Activated CD8-positive, alpha-beta memory T cell treated with anti-CD3 and anti-CD28 coated beads, Interleukin-2, amount 10 ng/mL, durations not matched to agents 7 days and 5 days (primary cell): ENCODE data around the gene SCUBE1. TPM values are rescaled to one million over a fixed set of nuclear protein-coding genes. Genes with fewer than 3 reads are reported as not detected.

Experiments used
- ATAC-seq: fragments of 150-1000 bp; cut with Tn5 transposase; one replicate; pipeline ENCODE4 v1.10.0; 2021; ENCODE audit warnings: moderate library complexity
- CTCF ChIA-PET: fragments of 350-600 bp; sonication (Branson Sonifier 250); formaldehyde crosslinking; loops from one replicate; lab custom pipeline; 2021; ENCODE audit warnings: antibody characterized with exemption; lab: Charles Lee
- DNase-seq: peaks from one replicate; pipeline ENCODE4 v3.0.0-alpha.2; 2020
- H3K27ac Mint-ChIP-seq: one replicate; pipeline ENCODE4 v1.8.0; 2021; ENCODE audit warnings: mild to moderate bottlenecking, mixed read lengths
- H3K27me3 Mint-ChIP-seq: one replicate; pipeline ENCODE4 v1.8.0; 2021; ENCODE audit warnings: mixed read lengths
- H3K36me3 Mint-ChIP-seq: one replicate; pipeline ENCODE4 v1.8.0; 2021; ENCODE audit warnings: mild to moderate bottlenecking, mixed read lengths
- H3K4me1 Mint-ChIP-seq: one replicate; pipeline ENCODE4 v1.8.0; 2021; ENCODE audit warnings: mixed read lengths
- H3K4me3 Mint-ChIP-seq: one replicate; pipeline ENCODE4 v1.8.0; 2021; ENCODE audit warnings: mild to moderate bottlenecking, moderate library complexity, mixed read lengths
- H3K9me3 Mint-ChIP-seq: one replicate; pipeline ENCODE4 v1.8.0; 2022; ENCODE audit warnings: low read depth, mixed read lengths
- total RNA-seq, 2 experiments: library from RNA; stranded (reverse); gene quantifications; one replicate each; pipeline ENCODE4 v1.2.3, GENCODE V29; 2021

SCUBE1 gene
- total RNA-seq, 2 experiments from 2014 or later = 0.40 to 3.0 TPM

DNA sequence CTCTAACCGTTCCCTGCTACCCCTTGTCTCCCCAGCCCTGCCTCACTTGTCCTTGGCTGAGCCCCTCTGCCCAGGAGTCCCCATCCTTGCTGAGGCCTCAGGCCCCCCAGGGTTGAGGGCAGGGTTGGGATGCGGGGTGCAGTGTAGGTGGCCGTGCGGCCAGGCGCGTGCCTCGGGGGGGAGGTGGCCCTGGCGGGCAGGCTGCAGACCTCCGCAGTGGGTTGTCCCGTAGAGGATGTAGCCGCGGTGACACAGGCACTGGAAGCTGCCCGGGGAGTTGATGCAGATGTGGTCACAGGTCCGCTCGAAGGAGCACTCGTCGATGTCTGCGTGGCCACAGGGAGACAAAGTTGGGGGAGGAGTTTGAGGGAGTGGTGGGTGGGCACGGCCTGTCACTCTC, 114.3 kb downstream of the SCUBE1 start:
- Mint-ChIP-seq H3K27me3 (peaks cover 2% of the 10 kb centered on the region), H3K36me3 (no peaks in the 10 kb centered on the region), H3K4me1 (peaks cover 8% of the 10 kb centered on the region), H3K27ac (no peak overlapping the region), H3K4me3 (no peak overlapping the region), H3K9me3 (no peaks in the 10 kb centered on the region)
- ATAC-seq (no peak), DNase-seq (no peak)
- CTCF ChIA-PET = interaction anchor here (0.6 to 6.3 kb wide), 8 partner anchors 18 to 156 kb away, joined by 3 to 79 read pairs (median 5); partner anchors contain the start of gene TTLL12

DNA sequence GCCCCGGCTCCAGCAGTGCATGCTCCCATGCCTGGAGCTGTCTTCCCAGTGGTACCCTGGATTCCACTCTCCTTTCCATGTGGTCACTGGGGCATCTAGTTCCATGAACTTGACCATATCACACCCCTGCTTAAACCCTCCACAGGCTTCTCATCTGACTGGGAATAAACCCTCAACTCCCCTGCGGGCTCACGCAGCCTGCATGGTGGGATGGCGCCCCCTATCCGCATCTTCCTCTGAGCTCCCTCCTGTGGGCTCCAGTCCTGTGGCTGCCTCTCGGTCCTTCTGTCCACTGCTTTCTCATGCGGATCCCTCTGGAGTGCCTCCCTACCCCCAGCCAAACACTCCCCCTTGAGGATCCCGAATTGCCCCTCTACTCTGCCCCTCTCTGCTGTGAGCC, 114.8 kb downstream of the SCUBE1 start:
- no peak overlapping the region for H3K27ac Mint-ChIP-seq
- CTCF ChIA-PET = interaction anchor here (0.6 to 6.3 kb wide), 5 partner anchors 34 to 157 kb away, joined by 3 to 79 read pairs (median 30); partner anchors contain the start of gene TTLL12
- H3K36me3 Mint-ChIP-seq = no peaks in the 10 kb centered on the region
- DNase-seq (peak; percentile 46), ATAC-seq (no peak)
- H3K4me3 Mint-ChIP-seq = no peak overlapping the region
- H3K4me1 Mint-ChIP-seq = peaks cover 8% of the 10 kb centered on the region
- H3K27me3 Mint-ChIP-seq = peaks cover 2% of the 10 kb centered on the region
- no peaks in the 10 kb centered on the region for H3K9me3 Mint-ChIP-seq

DNA sequence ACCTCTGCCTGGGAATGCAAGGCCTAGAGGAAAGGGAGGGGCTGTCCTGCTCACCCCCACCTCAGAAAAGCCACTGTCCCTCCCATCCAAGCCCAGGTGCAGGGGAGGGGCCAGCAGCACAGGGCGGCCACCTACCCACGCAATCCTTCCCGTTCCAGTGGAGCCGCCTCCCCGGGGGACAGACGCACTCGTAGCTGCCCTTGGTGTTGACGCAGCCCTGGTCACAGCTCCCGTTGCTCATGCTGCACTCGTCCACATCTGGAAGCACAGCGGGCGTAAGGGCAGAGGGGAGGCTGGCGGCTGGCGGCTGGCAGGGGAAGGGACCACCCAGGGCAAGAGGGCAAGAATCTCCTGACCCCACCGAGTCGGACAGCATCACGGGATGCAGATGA, 115.9 kb downstream of the SCUBE1 start:
- ATAC-seq (peak; percentile 34), DNase-seq (no peak)
- Mint-ChIP-seq H3K36me3 (no peaks in the 10 kb centered on the region), H3K27me3 (no peaks in the 10 kb centered on the region), H3K9me3 (no peaks in the 10 kb centered on the region), H3K27ac (no peak overlapping the region), H3K4me1 (peaks cover 8% of the 10 kb centered on the region), H3K4me3 (no peak overlapping the region)
- CTCF ChIA-PET = interaction anchor here (1.7 to 6.2 kb wide), 2 partner anchors 40 to 158 kb away, joined by 6 to 77 read pairs; partner anchors contain the start of gene TTLL12

DNA sequence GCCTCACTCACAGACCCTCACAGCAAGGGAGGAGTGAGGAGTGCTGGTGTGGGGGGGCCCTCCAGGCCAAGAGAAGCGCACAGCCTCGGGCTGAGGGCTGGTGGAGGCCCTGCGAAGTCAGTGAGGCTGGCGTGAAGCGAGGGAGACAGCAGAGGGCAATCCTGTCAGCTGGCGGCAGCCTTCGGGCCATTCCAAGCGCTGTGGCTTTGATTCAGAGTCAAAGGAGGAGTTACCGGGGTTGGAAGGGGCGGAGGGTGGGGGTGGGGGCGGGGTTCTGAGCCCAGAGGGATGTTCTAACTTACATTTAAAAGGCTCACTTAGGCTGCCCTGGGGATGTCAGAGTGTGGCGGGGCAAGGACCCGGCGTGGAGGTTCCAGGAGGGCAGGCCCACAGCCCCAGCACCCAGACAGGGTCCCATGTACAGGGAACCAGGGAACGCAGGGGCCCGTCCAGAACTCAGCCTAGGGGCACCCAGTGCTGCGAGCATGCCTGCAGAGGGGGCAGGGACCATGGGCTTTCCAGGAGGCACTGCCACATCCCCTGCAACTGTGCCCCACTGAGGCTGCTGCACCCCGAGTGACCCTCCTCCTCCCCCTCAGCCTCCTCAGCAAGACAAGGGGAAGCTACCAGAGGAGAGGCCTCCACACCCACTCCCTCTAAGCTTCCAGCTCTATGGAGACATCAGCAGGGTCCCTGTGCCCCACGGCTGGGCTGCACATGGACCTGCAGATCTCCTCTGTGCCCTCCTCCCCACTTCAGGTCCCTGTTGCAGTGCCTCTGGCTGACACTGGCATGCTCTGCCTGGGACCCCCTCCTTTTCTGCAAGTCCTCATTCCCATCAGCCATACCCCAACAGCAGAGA, 116.6 kb downstream of the SCUBE1 start:
- CTCF ChIA-PET = no interaction called here
- no peak for DNase-seq
- Mint-ChIP-seq H3K36me3 (no peaks in the 10 kb centered on the region), H3K27ac (peak overlapping the region; percentile 20), H3K4me3 (no peak overlapping the region), H3K27me3 (no peaks in the 10 kb centered on the region), H3K4me1 (peaks cover 8% of the 10 kb centered on the region), H3K9me3 (no peaks in the 10 kb centered on the region)
- ATAC-seq = no peak

DNA sequence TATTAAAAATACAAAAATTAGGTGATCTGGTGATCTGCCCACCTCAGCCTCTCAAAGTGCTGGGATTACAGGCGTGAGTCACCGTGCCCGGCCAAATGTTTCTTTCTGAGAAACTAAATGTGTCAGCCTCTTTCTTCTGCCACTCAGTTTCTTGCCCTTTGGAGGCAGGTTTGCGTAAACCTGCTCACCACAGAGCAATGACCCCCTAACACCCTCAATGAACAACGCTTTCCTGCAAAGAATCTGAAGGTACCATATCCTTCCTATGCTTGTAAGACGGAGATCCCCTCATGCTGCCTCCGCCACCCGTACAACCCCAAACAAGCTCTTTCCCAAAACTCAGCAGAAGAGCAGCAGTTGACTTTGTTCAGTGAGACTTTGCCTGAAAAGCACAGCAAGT, 117.6 kb downstream of the SCUBE1 start:
- Mint-ChIP-seq H3K27me3 (no peaks in the 10 kb centered on the region), H3K4me3 (no peak overlapping the region), H3K27ac (no peak overlapping the region), H3K36me3 (no peaks in the 10 kb centered on the region), H3K4me1 (peaks cover 5% of the 10 kb centered on the region), H3K9me3 (no peaks in the 10 kb centered on the region)
- CTCF ChIA-PET = interaction anchor here (1.4 kb wide), 1 partner anchor 48 kb away, joined by 4 read pairs; no protein-coding TSS in a partner anchor
- DNase-seq = no peak
- no peak for ATAC-seq

GRCh38 chr22:43222987-43223386, 120.2 kb downstream of the SCUBE1 start:
- CTCF ChIA-PET = no interaction called here
- no peaks in the 10 kb centered on the region for H3K27me3 Mint-ChIP-seq
- no peak overlapping the region for H3K27ac Mint-ChIP-seq

DNA sequence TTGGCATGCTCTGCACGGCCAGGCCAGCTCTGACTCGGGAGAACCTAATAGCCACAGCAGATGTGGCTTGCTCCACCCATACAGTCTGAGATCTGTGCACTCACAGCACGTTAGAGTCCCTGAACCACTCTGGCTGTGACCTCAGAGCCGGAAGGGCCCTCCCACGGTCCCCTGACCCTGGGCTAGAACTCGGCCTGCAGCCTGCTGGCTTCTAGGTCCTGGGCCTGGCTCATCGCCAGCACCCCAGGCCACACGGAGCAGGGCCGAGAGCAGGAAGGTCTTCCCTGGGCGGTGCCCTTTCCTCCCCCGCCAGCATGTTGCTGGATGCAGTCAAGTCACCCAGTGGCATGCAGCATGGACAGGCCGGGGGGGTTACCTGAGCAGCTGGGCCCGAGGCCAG, 120.9 kb downstream of the SCUBE1 start:
- Mint-ChIP-seq H3K9me3 (no peaks in the 10 kb centered on the region), H3K4me1 (peaks cover 5% of the 10 kb centered on the region), H3K27me3 (no peaks in the 10 kb centered on the region), H3K27ac (no peak overlapping the region), H3K4me3 (no peak overlapping the region), H3K36me3 (no peaks in the 10 kb centered on the region)
- DNase-seq (no peak), ATAC-seq (no peak)
- CTCF ChIA-PET = no interaction called here

More at GRCh38 chr22:43222987-43223386, 120.2 kb downstream of the SCUBE1 start:
- Mint-ChIP-seq H3K36me3 (no peaks in the 10 kb centered on the region), H3K4me1 (peaks cover 5% of the 10 kb centered on the region), H3K9me3 (no peaks in the 10 kb centered on the region), H3K4me3 (no peak overlapping the region)
- DNase-seq = no peak
- ATAC-seq = no peak

DNA sequence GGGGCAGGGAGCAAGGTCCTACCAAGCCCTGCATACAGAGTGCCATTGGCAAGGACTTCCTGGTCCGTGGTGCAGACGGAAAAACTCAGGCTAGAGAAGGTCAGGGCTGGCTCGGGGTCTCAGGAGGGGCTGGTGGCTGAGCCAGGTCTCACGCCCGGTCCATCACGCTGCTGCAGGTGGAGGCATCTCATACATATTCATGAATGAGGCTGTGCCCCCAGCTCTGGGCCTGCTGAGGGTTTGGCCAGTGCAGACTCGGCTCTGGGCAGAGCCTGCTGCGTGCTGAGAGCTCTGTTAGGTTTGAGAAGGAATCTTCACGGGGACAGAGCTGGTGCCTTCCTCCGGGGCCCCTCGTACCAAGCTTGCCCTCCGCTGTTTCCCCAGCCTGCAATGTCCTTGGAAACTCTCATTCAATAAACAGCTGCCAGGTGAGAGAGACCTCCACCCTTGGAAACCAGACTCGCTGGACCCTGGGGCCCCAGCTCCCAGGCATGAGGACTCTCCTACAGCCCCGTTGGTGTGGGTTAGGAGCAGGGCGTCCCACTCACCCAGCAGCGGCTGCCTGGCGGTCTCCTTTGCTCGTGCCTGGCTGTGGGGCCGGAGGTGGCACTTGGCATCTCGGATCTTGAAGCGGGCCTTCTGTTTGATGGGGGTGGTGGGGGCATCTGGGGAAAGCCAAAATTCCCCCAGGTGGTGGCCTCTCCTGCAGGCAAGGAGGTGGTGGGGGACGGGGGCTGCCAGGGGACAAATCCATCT, 122.4 kb downstream of the SCUBE1 start:
- no peaks in the 10 kb centered on the region for H3K36me3 Mint-ChIP-seq
- H3K4me3 Mint-ChIP-seq = no peak overlapping the region
- H3K27ac Mint-ChIP-seq = no peak overlapping the region
- DNase-seq (no peak), ATAC-seq (peak; percentile 16)
- CTCF ChIA-PET = interaction anchor here (1.0 kb wide), 1 partner anchor 11 kb away, joined by 3 read pairs; no protein-coding TSS in a partner anchor
- no peaks in the 10 kb centered on the region for H3K27me3 Mint-ChIP-seq
- H3K9me3 Mint-ChIP-seq = no peaks in the 10 kb centered on the region
- no peaks in the 10 kb centered on the region for H3K4me1 Mint-ChIP-seq

- ATAC-seq = no peak
- Mint-ChIP-seq H3K27ac (no peak overlapping the region), H3K36me3 (no peaks in the 10 kb centered on the region), H3K4me1 (no peaks in the 10 kb centered on the region), H3K9me3 (no peaks in the 10 kb centered on the region), H3K27me3 (no peaks in the 10 kb centered on the region), H3K4me3 (no peak overlapping the region)
- DNase-seq = no peak
- CTCF ChIA-PET = no interaction called here
These were observed 124.4 kb downstream of the SCUBE1 start for GRCh38 chr22:43218786-43219185.

DNA sequence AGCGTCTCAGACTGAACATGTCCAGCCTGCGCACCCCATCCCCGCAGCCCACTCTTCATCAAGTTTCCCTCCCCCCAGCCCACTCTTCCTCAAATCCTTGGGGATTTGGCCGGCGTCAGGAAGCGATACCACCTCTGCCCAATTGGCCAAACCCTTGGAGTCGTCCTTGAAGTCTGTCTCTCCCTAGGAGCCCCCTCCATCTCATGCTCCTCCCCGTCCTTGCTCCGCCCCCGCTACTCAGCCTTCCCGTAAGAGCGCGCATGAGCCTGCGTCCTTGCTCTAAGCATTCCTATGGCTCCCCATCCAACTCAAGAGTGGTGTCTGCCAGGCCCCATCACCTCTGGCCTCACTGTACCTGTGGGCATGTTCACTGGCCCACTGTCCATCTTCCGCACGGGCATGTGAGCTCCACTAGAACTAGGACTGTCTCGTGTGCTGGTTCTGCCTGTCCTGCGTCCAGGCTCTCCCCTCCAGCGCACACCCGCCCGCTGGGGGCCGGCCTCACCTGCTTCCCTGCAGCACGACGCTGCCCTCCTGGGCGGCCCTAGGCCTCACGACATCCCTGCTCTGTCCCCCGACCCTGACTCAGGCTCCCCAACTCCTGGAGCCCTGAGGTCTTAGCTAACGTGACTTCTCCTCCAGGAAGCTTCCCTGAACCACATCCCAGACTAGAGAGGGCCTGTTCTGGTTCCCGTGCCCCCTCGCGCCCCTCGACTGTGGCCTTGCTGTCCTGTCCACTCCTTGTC, 125.7 kb downstream of the SCUBE1 start:
- CTCF ChIA-PET = no interaction called here
- no peaks in the 10 kb centered on the region for H3K36me3 Mint-ChIP-seq
- ATAC-seq = no peak
- H3K27ac Mint-ChIP-seq = no peak overlapping the region
- H3K4me3 Mint-ChIP-seq = no peak overlapping the region
- H3K9me3 Mint-ChIP-seq = no peaks in the 10 kb centered on the region
- no peak for DNase-seq
- H3K4me1 Mint-ChIP-seq = no peaks in the 10 kb centered on the region
- H3K27me3 Mint-ChIP-seq = no peaks in the 10 kb centered on the region

DNA sequence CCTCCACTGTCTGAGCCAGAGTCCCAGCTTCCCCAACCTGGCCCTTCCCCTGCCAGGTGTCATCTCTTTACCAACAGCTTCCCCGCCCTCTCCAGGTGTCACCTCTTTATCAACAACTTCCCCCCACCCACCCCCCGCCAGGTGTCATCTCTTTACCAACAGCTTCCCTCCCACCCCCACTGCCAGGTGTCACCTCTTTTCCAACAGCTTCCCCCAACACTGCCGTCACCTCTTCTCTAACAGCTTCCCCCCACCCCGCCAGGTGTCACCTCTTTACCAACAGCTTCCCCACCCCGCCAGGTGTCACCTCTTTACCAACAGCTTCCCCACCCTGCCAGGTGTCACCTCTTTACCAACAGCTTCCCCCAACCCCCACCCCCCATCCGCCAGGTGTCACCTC, 126.4 kb downstream of the SCUBE1 start:
- no peaks in the 10 kb centered on the region for H3K4me1 Mint-ChIP-seq
- no peaks in the 10 kb centered on the region for H3K36me3 Mint-ChIP-seq

GRCh38 chr22:43213962-43214361, 129.2 kb downstream of the SCUBE1 start:
- no peak overlapping the region for H3K27ac Mint-ChIP-seq
- no peaks in the 10 kb centered on the region for H3K4me1 Mint-ChIP-seq
- DNase-seq (no peak), ATAC-seq (no peak)
- no peak overlapping the region for H3K4me3 Mint-ChIP-seq
- H3K36me3 Mint-ChIP-seq = no peaks in the 10 kb centered on the region
- no peaks in the 10 kb centered on the region for H3K9me3 Mint-ChIP-seq
- CTCF ChIA-PET = no interaction called here
- no peaks in the 10 kb centered on the region for H3K27me3 Mint-ChIP-seq

More for the DNA sequence above, 126.4 kb downstream of the SCUBE1 start:
- no peak overlapping the region for H3K27ac Mint-ChIP-seq
- no peak for ATAC-seq
- DNase-seq = no peak
- no peak overlapping the region for H3K4me3 Mint-ChIP-seq
- H3K27me3 Mint-ChIP-seq = no peaks in the 10 kb centered on the region
- CTCF ChIA-PET = no interaction called here
- H3K9me3 Mint-ChIP-seq = no peaks in the 10 kb centered on the region

GRCh38 chr22:43213051-43213450, 130.1 kb downstream of the SCUBE1 start:
- Mint-ChIP-seq H3K4me3 (no peak overlapping the region), H3K27me3 (no peaks in the 10 kb centered on the region), H3K9me3 (no peaks in the 10 kb centered on the region), H3K4me1 (no peaks in the 10 kb centered on the region), H3K36me3 (no peaks in the 10 kb centered on the region), H3K27ac (no peak overlapping the region)
- ATAC-seq (no peak), DNase-seq (no peak)
- CTCF ChIA-PET = interaction anchor here (0.6 kb wide), 1 partner anchor 160 kb away, joined by 3 read pairs; no protein-coding TSS in a partner anchor
